GM21367 (cell line): Measurements from ENCODE around the gene RNFT1.
"Not testable (repeated sequence)": the region's sequence is repeated elsewhere in the genome, so short reads cannot be mapped to it uniquely, and the experiment has no call there.

Experiments
- ATAC-seq: cut with Tn5 transposase; IDR thresholded peaks from one replicate; pipeline ENCODE4 v1.9.1; 2021; ENCODE audit not compliant: unreplicated experiment

Gene RNFT1

GRCh38 chr17:59964482-59965328 lies at the start of gene RNFT1:
RNFT1 (minus strand) TSS chr17:59964740; CDS start chr17:59964663, 77 bp downstream.
- peak; percentile 68 for ATAC-seq

GRCh38 chr17:60009326-60009725 lies 44.8 kb upstream of the RNFT1 start:
- not testable (repeated sequence) for ATAC-seq

GRCh38 chr17:60008377-60008776 lies 43.8 kb upstream of the RNFT1 start:
- ATAC-seq, result not testable (repeated sequence)

GRCh38 chr17:60006160-60006559 lies 41.6 kb upstream of the RNFT1 start:
- ATAC-seq, result no peak

- ATAC-seq, result not testable (repeated sequence)
Measured at GRCh38 chr17:60004561-60004960, 40.0 kb upstream of the RNFT1 start.

GRCh38 chr17:60002405-60002804 lies 37.9 kb upstream of the RNFT1 start:
- ATAC-seq, result not testable (repeated sequence)

GRCh38 chr17:59996608-59997007 lies 32.1 kb upstream of the RNFT1 start:
- not testable (repeated sequence) for ATAC-seq

- ATAC-seq, result not testable (repeated sequence)
Measured at GRCh38 chr17:59975166-59975565, 10.6 kb upstream of the RNFT1 start.

- ATAC-seq, result not testable (repeated sequence)
Measured at GRCh38 chr17:59973483-59973882, 8.9 kb upstream of the RNFT1 start.

GRCh38 chr17:59972778-59973177 lies 8.2 kb upstream of the RNFT1 start:
- ATAC-seq, result no peak

- ATAC-seq, result not testable (repeated sequence)
Measured at GRCh38 chr17:59971771-59972170, 7.2 kb upstream of the RNFT1 start.

GRCh38 chr17:59963738-59964481 lies 630 bp downstream of the RNFT1 start:
- ATAC-seq, result peak; percentile 28

- ATAC-seq, result no peak
Measured at GRCh38 chr17:59962739-59963318, 1.7 kb downstream of the RNFT1 start.

- not testable (repeated sequence) for ATAC-seq
Measured at GRCh38 chr17:59959574-59959973, 5.0 kb downstream of the RNFT1 start.

- no peak for ATAC-seq
Measured at GRCh38 chr17:59954856-59955255, 9.7 kb downstream of the RNFT1 start.

GRCh38 chr17:59950049-59950448 lies 14.5 kb downstream of the RNFT1 start:
- ATAC-seq, result no peak

- not testable (repeated sequence) for ATAC-seq
Measured at GRCh38 chr17:59947310-59947709, 17.2 kb downstream of the RNFT1 start.

GRCh38 chr17:59946433-59946832 lies 18.1 kb downstream of the RNFT1 start:
- ATAC-seq, result not testable (repeated sequence)

GRCh38 chr17:59941131-59941530 lies 23.4 kb downstream of the RNFT1 start:
- ATAC-seq, result no peak

- not testable (repeated sequence) for ATAC-seq
Measured at GRCh38 chr17:59940697-59941096, 23.8 kb downstream of the RNFT1 start.

GRCh38 chr17:59933317-59933716 lies 31.2 kb downstream of the RNFT1 start:
- not testable (repeated sequence) for ATAC-seq
